GM21526 (cell line): ENCODE measurements around the gene CPT2.
"Not testable (repeated sequence)": the region's sequence is repeated elsewhere in the genome, so short reads cannot be mapped to it uniquely, and the experiment has no call there.

Source experiments
- ATAC-seq: cut with Tn5 transposase; IDR thresholded peaks from one replicate; pipeline ENCODE4 v1.9.1; 2021; ENCODE audit warnings: moderate library complexity; ENCODE audit not compliant: unreplicated experiment, low FRiP score

Gene CPT2

DNA sequence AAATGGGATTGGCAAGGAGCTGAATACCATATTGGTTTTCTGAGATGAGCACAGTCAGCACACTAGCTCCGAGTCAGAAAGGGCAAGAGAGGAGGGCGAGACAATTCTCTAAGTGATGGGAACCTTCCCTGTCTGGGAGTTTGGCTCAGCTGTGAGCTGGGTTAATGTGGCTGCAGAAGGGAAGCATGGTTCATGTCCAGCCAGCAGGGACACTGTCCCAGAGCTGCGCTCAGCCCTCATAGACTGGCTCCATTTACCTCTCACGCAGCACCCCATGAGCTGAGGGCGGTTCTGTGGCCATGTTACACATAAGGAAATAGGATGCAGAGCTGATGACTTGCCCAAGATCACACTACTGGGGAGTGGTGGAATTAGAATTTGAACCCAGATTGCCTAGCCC, 15.7 kb upstream of the CPT2 start:
- no peak for ATAC-seq

GRCh38 chr1:53182111-53182593, 14.5 kb upstream of the CPT2 start:
- ATAC-seq: no peak

- ATAC-seq: no peak
Measured at GRCh38 chr1:53182716-53183094, 13.9 kb upstream of the CPT2 start.

- ATAC-seq: no peak
Measured at GRCh38 chr1:53183095-53183990, 13.3 kb upstream of the CPT2 start.

DNA sequence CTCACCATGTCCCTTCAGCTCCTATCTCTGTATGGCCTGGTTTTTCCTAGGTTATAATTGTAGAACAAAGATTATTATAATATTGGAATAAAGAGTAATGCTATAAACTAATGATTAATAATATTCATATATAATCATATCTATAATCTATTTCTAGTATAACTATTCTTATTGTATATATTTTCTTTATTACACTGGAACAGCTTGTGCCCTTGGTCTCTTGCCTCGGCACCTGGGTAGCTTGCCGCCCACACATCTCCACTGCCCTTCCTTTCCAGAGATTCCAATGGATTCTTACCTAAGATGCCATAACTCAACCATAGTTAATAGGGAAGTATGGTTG, 10.7 kb upstream of the CPT2 start:
- ATAC-seq: not testable (repeated sequence)

DNA sequence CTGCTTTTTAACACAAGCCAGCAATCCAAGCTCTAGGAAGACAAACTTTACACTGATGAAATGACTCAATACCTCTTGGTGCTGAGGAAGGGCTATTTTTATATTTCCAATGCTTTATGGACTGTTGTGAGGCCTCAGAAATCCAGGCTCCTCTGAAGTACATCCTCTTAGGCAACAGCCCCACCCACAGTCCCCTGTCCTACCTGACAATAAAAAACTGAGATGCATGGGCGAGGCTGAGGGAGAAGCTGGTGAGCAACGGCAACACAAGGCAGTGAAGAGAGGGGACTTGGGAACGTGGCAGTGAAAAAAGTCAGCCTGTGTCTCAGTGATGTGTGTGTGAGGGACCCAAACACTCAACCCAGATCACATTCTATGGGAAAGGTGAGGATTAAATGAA, 10.1 kb upstream of the CPT2 start:
- no peak for ATAC-seq

GRCh38 chr1:53187401-53187800, 9.2 kb upstream of the CPT2 start:
- no peak for ATAC-seq

GRCh38 chr1:53188099-53188498, 8.5 kb upstream of the CPT2 start:
- ATAC-seq: no peak

DNA sequence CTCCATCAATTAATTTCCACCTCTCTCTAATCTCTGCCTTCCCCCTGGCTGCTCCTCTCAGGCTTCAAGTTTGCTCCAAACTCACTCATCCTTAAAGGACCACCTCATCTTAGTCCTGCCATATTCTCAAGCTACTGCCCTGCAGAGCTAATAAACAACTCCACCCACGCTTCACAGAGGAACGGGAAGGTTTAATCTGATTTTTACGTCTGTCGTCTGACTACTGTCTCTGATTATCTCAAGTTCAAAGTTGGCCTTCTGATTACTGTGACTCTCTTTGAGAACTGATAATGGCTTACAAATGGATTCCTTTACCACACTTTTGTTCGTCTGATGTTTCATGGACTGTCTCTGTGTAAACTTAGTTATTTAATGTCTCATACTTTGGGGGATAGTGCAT, 7.6 kb upstream of the CPT2 start:
- no peak for ATAC-seq

- ATAC-seq: no peak
Measured at GRCh38 chr1:53190210-53190611, 6.4 kb upstream of the CPT2 start.

GRCh38 chr1:53195246-53196016, 1.2 kb upstream of the CPT2 start:
- no peak for ATAC-seq

- no peak for ATAC-seq
Measured at GRCh38 chr1:53196017-53196484, 573 bp upstream of the CPT2 start.

- no peak for ATAC-seq
Measured at GRCh38 chr1:53197291-53198200, 922 bp downstream of the CPT2 start.

- ATAC-seq: no peak
Measured at GRCh38 chr1:53198241-53198651, 1.6 kb downstream of the CPT2 start.

- ATAC-seq: no peak
Measured at GRCh38 chr1:53203466-53203865, 6.8 kb downstream of the CPT2 start.

DNA sequence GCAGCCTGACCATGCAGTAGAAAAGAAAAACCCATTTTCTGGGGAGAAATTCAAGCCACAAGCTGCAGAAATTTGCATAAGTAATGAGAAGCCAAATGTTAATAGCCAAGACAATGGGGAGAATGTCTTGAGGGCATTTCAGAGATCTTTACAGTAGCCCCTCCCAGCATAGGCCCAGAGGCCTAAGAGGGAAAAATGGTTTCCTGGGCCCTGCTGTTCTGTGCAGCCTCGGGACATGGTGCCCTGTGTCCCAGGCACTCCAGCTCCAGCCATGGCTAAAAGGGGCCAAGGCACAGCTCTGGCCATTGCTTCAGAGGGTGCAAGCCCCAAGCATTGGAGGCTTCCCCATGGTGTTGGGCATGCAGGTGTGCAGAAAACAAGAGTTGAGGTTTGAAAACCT, 8.9 kb downstream of the CPT2 start:
- ATAC-seq: not testable (repeated sequence)

- ATAC-seq: not testable (repeated sequence)
Measured at GRCh38 chr1:53206083-53206685, 9.6 kb downstream of the CPT2 start.

- no peak for ATAC-seq
Measured at GRCh38 chr1:53206735-53207379, 10.2 kb downstream of the CPT2 start.

GRCh38 chr1:53207726-53208125, 11.1 kb downstream of the CPT2 start:
- no peak for ATAC-seq

DNA sequence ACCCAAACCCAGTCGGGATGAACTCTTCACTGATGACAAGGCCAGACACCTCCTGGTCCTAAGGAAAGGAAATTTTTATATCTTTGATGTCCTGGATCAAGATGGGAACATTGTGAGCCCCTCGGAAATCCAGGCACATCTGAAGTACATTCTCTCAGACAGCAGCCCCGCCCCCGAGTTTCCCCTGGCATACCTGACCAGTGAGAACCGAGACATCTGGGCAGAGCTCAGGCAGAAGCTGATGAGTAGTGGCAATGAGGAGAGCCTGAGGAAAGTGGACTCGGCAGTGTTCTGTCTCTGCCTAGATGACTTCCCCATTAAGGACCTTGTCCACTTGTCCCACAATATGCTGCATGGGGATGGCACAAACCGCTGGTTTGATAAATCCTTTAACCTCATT, 13.7 kb downstream of the CPT2 start:
- no peak for ATAC-seq
